ENCODE data around the gene DOK4.
"Not testable (repeated sequence)": the region's sequence is repeated elsewhere in the genome, so short reads cannot be mapped to it uniquely, and the experiment has no call there.

The DOK4 gene

DNA sequence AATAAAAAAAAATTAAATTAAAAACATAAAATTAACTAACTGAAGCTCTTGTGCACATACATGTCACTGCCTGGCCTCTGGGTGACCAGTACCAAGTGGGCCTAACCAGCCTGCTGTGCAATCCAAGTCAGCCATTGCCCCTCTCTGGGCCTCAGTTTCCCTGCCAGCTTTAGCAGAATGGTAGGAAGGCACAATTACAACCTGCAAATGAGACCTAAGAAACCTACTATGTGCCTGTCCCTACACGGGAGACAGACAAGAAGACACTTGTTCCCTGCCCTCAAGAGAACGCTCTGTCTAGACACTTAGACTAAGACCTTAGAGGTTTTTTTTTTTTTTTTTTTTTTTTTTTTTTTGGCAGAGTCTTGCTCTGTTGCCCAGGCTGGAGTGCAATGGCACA is 40.8 kb downstream of the DOK4 start:
- DNase-seq (ENCODE audit: low spot score), result no peak

DNA sequence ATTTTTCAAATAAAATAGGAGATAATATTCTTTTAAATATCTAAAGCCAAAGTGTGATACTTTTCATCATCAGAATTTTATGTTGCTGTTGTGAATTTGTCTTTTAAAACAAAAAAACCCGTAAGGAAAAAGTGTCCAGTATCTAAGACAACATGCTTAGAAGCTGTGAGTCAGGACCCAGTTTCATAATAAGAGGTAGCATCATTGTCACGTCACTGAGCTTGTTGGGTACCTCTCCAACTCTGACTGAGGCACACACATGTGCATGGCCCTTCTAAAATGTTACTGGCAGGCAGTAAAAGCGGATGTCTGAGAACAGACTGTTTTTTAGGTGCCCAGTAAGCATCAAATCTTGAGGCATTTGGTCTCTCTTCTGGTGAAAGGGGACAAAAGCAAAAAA is 41.6 kb downstream of the DOK4 start:
- no peak for DNase-seq (ENCODE audit: low spot score)

DNA sequence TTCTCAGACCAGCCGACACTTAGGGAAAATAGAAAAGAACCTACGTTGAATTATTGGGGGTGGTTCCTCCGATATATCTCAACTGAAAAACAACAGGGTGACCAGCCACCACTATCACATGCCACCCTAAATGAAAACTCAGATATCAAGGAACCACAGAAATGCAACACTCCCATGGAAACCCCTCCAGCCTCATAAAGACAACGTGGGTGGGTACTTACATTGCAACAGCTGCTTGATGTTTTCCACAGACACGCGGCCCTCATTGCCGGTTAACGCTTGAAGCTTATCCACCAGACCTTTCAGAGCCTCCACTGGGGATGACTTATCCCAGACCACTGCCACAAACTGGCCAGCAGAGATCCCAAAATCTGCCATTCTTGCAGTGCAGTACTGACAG is 45.7 kb downstream of the DOK4 start:
- not testable (repeated sequence) for DNase-seq (ENCODE audit: low spot score)

DNA sequence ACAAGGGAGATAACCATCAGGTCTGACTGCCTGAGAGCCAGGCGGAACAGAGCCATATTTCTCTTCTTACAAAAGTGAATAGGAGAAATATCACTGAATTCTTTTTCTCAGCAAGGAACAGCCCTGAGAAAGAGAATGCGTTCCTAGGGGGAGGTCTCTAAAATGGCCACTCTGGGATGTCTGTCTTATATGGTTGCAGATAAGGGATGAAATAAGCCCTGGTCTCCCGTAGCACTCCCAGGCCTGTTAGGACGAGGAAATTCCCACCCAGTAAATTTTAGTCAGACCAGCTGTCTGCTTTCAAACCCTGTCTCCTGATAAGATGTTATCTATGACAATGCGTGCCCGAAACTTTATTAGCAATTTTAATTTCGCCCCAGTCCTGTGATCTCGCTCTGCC is 46.3 kb downstream of the DOK4 start:
- not testable (repeated sequence) for DNase-seq (ENCODE audit: low spot score)

DNA sequence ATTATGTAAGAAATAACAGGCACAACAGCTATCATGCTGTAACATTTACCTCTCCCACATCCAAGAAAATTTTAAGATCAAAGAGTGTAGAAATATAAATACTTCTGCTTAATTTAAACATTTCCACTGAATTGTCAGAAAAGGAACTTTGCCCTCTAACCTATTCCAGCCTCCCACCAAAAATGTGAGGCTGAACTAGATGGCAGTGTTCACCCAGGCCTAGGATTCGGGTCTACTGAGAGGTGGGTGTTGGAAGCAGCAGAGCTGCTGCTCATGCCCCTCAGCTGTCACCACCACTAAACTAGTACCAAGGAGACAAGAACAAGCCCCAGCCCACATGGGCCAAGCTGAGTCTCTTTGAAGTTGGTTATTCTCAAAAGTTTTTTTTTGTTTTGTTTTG is 50.5 kb downstream of the DOK4 start:
- no peak for DNase-seq (ENCODE audit: low spot score)

DNA sequence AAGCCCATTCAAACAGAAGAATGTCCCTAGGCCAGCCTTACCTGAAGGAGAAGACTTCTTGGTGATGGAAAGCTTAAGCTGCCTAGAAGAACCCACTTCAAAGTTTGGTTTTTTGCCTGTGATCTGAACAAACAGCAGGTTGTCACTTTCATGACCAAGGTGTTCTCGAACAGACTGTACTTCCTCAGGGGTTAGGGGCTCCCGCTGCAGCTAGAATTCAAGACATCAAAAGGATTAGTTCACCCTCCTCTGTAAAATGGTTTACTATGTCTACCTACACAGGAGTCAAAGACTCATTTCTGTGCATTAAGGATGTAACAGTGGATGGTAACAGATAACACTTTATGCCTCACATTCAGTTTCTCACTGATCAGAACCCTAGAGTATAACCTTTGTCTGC is 52.3 kb downstream of the DOK4 start:
- DNase-seq (ENCODE audit: low spot score), result no peak

DNA sequence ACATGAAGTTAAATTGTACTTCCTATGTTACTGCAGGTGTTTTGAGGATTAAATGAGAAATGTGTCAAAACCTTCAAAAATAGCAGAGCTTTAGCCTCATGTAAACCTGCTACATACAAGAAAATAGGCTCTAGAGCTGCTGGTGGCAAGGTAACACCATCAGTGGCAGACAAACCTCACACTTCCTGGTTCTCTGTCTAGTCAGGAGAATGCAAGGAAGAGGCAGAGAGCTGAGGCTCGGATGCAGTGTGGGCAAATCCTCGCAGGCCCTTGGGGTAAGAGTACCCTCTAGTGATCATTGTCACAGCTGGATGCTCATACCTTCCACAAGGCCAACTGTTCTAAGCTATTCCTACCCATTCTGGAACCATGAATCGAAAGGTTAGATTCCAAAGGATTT is 53.3 kb downstream of the DOK4 start:
- DNase-seq (ENCODE audit: low spot score), result no peak

DNA sequence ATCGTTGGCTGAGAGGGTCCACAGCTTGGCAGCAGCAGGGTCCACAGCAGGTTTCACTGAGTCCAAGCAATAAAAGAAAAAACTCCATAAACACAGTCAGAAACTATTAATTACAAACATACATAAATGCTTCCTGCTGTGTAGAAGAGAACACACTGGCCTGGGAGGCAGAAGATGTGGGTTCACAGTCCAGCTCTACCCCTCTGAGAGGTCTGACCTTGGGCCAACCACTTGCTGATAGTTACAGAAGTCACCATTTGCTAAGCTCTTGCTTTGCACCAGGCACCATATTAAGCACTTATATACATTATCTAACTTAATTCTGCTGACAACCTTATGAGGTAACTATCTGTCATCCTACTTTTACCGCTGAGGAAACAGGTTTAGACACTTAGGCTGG is 53.8 kb downstream of the DOK4 start:
- DNase-seq (ENCODE audit: low spot score), result no peak

DNA sequence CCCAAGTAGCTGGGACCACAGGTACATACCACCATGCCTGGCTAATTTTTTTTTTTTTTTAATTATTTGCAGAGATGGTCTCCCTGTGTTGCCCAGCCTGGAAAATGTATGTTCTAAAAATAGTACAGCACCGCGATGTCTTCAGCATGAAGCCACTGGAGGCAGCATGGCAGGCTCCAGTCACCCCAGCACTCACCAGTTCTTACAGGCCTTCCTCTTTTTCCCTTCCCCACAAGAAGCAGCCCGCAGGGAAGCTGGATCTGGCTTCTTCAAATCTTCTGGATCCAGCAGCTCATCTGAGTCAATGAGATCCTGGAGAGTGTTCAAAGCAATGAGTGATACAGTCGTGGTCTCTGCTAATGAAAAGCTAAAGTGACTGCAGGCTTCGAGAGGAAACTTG is 55.3 kb downstream of the DOK4 start:
- DNase-seq (ENCODE audit: low spot score), result no peak

DNA sequence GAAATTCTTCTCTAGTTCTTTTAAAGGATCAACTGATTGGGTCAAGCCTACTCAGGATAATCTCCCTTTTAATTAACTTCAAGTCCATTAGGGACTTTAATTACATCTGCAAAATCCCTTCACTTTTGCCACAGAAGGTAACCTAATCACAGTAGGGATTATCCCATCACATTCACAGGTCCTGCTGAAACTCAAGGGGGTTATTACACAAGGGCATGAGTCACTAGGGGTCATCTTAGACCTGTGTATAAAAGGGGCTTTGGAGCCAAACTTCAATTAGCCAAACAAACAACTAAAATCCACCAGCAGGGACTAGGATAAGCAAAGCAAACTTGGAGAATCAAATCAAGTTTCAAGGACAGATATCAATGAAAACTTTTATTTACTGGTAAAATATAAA is 58.5 kb downstream of the DOK4 start:
- no peak for DNase-seq (ENCODE audit: low spot score)

DNA sequence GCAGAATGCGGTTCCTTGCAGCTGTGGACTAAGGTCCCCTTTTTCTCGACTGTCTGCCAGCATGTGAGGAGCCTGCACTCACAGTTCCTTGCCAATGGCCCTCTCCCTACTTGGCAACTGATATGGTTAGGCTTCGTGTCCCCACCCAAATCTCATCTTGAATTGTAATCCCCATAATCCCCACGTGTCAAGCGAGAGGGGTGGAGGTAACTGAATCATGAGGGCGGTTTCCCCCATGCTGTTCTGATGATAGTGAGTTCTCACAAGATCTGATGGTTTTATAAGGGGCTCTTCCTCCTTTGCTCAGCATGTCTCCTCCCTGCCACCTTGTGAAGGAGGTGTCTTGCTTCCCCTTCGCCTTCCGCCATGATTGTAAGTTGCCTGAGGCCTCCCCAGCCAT is 59.0 kb downstream of the DOK4 start:
- no peak for DNase-seq (ENCODE audit: low spot score)

DNA sequence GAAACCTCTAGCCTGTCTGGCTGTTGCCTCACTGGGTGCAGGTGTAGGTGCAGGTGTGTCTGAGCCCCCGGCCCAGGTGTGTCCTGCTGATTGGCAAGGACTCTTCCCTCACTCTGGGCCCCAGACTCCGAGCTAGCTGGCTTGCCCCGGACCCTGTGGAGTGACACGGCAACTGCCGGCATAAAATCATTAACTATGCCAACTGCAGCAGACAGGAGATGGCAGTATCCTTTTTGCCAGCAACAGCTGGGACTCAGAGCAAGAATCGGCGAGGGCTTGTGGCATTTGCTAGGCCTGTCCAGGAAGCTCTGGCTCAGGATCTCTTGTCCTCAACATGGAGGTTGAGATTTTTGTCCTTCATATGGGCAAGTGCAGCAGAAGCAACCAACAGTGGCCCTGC is 59.9 kb downstream of the DOK4 start:
- DNase-seq (ENCODE audit: low spot score), result no peak

DNA sequence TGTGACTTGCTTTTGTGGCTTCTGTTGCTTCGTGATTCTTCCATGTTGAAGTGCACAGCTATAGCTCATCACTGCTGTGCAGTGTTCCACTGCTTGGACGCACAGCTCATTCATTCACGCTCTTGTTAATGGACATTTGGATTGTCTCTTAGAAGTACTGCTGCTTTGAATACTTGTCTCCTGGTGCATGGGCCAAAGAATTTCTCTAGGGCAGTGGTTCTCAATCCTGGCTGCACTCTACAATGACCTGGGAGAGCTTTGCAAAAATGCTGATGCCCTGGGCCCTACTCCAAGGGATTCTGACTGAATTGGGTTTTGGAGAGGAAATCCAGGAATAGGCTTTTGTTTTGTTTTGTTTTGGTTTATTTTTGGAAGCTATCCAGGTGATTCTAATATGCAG is 61.7 kb downstream of the DOK4 start:
- no peak for DNase-seq (ENCODE audit: low spot score)

DNA sequence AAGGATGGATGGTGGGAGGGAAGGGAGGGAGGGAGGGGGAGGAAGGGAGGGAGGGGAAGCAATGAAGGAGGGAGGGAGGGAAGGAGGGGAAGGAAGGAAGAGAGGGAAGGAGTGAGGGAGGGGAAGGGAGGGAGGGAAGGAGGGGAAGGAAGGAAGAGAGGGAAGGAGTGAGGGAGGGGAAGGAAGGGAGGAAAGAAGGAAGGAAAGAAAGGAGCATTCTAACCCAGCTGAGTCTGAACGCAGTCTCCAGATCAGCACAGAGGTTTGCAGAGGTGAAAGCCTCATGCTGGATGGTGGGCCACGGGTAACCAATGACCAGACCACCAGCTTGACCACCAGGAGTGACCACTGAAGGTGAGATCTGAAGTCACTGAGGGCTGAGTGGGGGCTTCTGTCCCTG is 63.1 kb downstream of the DOK4 start:
- no peak for DNase-seq (ENCODE audit: low spot score)

DNA sequence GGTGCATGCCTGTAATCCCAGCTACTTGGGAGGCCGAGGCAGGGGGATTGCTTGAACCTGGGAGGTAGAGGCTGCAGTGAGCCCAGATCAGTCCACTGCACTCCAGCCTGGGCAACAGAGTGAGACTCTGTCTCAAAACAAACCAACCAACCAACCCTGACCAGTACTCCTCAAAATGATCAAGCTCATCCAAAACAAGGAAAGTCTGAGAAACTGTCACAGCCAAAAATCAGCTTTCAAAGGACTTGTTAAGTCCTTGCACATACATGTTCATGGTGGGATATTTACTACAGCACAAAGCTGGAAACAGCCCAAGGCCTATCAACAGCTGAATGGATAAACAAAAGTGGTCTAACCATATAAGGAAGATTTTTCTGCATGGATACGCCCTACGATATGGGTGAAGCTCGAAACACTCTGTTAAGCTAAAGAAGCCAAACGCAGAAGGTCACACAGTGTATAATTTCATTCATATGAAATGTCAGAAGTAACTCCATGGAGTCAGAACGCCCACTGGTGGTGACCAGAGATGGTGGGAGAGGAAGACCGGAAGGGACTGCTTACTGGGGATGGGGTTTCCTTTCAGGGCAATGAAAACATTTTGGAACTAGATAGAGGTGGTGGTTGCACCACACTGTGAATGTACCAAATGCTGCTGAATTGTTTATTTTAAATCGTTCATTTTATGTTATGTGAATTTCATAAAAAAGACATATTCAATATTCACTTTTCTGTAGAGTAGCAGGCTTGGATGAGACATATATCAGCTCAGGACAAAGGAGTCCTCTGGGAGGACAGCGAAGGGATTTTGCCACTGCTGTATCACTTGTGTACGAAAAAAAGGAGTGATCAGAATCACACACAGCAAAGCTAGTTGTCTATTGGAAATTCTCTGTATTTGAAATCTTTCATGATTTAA is 64.0 kb downstream of the DOK4 start:
- no peak for DNase-seq (ENCODE audit: low spot score)
